ENCODE measurements around the gene SLC2A14.
"Not testable (repeated sequence)": the region's sequence is repeated elsewhere in the genome, so short reads cannot be mapped to it uniquely, and the experiment has no call there.

Gene SLC2A14

GRCh38 chr12:7832059-7832696, 40.5 kb downstream of the SLC2A14 start:
- DNase-seq: peak; percentile 20

- not testable (repeated sequence) for DNase-seq
These were observed 43.0 kb downstream of the SLC2A14 start for GRCh38 chr12:7829737-7830136.

GRCh38 chr12:7825754-7826153, 47.0 kb downstream of the SLC2A14 start:
- not testable (repeated sequence) for DNase-seq

- DNase-seq: peak; percentile 68
These were observed 65.7 kb downstream of the SLC2A14 start for GRCh38 chr12:7806863-7807487.

DNA sequence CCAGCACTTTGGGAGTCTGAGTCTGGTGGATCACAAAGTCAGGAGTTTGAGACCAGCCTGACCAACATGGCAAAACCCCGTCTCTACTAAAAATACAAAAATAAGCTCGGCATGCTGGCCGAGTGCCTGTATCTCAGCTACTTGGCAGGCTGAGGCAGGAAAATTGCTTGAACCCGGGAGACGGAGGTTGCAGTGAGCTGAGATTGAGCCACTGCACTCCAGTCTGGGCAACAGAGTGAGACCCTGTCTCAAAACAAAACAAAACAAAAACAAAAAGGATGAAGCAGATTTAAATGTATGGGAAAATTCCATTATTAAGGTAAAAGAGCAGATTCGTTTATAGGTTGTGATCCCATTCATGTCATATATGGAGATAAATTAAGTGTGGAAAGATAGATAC, 66.4 kb downstream of the SLC2A14 start:
- not testable (repeated sequence) for DNase-seq

DNA sequence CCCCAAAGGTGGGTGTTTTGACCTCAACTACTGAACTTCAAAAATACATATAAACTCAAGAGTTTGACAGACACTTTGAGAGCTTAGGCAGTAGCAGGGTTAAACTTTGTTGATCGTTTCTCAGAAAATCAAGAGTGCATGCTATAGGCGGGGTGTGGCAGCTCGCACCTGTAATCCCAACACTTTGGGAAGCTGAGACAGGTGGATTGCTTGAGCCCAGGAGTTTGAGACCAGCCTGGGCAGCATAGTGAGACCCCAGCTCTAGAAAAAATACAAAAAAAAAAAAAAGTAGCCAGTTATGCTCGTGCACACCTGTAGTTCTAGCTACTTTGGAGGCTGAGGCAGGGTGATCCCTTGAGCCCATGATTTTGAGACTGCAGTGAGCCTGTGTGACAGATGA, 71.3 kb downstream of the SLC2A14 start:
- no peak for DNase-seq

DNA sequence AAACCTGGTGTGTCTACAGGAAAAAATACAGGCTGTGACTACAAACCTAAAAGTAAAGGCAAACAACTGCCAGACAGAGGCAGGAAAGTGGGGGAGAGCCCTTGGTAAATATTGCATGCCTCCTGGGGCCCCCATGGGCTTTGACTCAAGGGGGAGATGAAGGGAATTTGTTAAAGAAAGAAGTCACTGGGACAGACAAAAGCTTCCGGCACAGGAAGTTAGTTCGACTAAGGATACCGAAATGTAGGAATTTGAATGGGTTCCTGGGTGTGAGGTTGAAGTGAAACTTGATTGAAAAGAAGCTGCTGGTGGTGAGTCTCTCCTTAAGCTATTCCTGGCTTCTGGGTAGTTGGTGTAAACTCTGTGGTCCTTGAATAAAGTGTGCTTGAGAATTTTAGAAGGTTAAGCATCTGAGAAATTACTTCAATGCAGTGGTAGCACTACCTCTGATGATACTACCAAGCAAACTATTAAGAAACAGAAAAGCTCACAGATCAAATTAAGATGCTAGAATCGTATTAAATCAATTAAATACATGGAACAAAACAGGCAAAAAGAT, 73.9 kb downstream of the SLC2A14 start:
- DNase-seq: not testable (repeated sequence)

- no peak for DNase-seq
These were observed 74.9 kb downstream of the SLC2A14 start for GRCh38 chr12:7797698-7798398.

DNA sequence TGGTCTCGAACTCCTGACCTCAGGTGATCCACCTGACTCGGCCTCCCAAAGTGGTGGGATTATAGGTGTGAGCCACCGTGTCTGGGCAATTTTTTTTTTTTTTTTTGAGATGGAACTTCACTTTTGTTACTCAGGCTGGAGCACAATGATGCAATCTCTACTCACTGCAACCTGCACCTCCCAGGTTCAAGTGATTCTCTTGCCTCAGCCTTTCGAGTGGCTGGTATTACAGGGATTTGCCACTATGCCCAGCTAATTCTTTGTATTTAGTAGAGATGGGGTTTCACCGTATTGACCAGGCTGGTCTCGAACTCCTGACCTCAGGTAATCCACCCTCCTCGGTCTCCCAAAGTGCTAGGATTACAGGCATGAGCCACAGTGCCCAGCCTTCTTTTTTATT, 75.4 kb downstream of the SLC2A14 start:
- DNase-seq: not testable (repeated sequence)

DNA sequence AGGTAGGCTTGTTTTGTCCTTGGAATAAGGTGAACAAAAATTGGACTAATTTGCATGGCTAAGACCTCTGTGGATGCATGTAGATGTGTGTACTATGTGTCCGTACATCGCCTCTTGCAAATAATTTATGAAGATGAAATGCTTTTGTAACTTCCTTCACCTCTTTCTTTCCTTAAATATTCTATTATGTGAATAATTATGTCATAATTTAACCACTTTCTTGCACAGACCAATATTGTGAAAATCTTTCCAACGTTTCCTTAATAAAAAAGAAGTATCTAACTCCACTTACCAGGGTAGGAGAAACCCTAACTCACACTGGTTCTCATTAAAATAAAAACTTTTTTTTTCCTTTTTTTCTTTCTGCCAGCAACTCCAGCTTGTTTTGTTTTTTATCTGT, 79.5 kb downstream of the SLC2A14 start:
- no peak for DNase-seq

DNA sequence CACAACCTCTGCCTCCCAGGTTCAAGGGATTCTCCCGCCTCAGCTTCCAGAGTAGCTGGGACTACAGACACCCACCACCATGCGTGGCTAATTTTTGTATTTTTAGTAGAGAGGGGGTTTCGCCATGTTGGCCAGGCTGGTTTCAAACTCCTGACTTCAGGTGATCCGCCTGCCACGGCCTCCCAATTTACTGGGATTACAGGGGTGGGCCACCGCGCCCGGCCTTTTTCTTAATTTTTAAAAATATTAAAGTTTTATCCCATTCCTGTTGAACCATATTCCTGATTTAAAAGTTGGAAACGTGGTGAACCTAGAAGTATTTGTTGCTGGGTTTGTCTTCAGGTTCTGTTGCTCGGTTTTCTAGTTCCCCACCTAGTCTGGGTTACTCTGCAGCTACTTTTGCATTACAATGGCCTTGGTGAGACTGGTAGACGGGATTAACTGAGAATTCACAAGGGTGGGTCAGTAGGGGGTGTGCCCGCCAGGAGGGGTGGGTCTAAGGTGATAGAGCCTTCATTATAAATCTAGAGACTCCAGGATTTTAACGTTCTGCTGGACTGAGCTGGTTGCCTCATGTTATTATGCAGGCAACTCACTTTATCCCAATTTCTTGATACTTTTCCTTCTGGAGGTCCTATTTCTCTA, 83.7 kb downstream of the SLC2A14 start, which contains the start of gene NANOG:
Gene NANOG (plus strand): TSS at position 519 of the 645 bp plus-strand sequence. CDS start 213 bp downstream, outside the sequence.
- not testable (repeated sequence) for DNase-seq

DNA sequence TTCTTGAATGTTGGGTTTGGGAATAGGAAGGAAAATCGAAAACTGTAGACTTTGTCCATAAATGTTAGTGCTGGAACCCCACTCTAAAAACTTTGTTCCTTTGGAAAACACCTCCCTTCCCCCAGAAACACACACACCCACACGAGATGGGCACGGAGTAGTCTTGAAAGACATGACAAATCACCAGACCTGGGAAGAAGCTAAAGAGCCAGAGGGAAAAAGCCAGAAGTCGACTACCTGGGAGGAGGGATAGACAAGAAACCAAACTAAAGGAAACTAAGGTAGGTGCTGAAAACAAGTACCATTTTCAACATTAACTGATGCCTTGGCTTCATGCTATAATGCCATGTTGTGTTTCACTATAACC, 84.4 kb downstream of the SLC2A14 start:
- no peak for DNase-seq

DNA sequence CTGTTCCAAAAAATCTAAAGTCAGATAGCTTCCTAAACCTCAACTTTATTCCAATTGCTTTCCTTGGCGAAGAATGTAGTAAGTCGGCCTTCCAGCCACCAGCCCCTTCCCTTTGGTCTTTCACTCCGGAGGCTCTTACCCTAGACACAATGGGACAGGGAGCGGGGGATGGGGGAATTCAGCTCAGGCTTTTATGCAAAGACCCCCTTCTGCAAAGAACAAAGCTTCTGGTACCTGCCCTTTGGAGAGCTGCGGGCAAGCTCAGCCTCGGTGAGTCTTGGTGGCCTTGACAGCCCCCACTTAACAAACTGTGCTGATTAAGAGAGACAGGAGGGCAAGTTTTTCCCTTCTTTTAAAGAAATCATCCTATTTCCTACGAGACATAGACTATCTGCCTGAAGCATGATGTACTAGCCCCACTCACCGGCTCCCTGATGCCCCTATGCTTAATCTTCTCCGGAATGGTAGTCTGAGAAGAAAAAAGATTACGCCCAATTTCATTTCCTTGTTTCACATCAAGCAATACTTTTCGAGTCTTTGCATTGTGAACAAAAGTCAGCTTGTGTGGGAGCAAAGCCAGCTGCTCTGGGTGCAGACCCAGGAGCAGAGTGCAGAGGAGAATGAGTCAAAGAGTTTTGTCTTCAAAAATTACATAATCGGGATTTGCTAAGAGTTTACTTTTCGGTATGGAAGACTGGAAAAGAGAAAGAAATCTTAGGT, 85.0 kb downstream of the SLC2A14 start:
- DNase-seq: no peak

DNA sequence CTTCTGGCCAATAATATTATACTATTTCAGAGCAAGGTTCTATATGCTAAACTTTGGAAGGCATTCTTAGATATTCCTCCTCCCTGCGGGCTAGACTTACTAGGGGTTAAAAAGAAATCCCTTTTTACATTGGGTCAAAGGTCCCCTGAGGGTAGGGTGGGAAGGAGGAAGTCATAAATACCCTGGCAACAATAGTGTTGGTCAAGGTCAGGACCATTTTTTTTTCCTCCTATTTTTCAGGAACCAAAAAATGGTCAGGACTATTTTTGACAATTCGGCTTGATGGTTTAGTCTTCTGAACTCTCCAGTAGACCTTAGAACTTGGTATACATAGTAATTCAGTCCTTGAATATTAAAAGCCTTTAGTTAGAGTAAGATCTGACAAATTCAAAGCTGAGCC, 88.0 kb downstream of the SLC2A14 start:
- DNase-seq: no peak

- not testable (repeated sequence) for DNase-seq
These were observed 89.3 kb downstream of the SLC2A14 start for GRCh38 chr12:7783433-7783832.

- no peak for DNase-seq
These were observed 90.7 kb downstream of the SLC2A14 start for GRCh38 chr12:7782055-7782454.

DNA sequence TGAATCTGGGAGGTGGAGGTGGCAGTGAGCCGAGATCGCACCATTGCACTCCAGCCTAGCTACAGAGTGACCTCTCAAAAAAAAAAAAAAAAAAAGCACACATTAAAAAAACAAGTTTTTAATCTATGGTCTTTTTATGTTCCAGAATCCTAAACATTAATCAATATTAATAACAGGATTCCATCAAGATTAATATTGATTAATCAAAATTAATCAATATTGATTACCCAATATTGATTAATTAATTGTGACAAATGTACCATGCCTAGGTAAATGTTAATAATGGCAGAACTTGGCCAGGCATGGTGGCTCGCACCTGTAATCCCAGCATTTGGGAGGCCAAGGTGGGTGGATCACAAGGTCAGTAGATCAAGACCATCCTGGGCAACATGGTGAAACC, 91.4 kb downstream of the SLC2A14 start:
- DNase-seq: no peak

DNA sequence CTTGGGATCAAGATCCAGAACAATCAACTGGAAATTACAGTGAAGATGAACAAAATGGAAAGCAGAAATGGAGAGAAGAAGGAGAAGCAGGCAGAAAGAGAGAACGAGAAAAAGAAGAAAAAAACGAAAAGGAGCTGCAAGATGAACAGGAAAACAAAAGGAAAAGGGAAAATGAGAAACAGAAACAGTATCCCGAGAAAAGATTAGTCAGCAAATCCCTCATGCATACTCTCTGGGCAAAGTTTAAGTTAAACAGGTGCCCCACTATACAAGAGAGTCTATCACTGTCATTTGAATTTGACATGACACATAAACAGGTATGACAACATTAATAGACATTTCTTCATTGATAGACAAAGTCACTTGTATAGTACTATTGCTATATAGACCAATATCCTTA, 102.7 kb downstream of the SLC2A14 start:
- DNase-seq: no peak

Data from stimulated activated CD4-positive, alpha-beta T cell treated with anti-CD3 and anti-CD28 coated beads, Interleukin-4, amount 100 ng/mL, for 24 hours (primary cell).